ENCODE measurements around the gene AUTS2. TPM values are rescaled to one million over a fixed set of nuclear protein-coding genes. Genes with fewer than 3 reads are reported as not detected.

Gene AUTS2
- total RNA-seq, 3 donors from 2014 or later, result 31.2 to 67.6 (median 36.5) TPM

- ATAC-seq (no peak), DNase-seq (no peak)
- Histone ChIP-seq H3K4me3 (no peak overlapping the region), H3K36me3 (ENCODE audit: low read depth) (no peaks in the 10 kb centered on the region), H3K9me3 (no peaks in the 10 kb centered on the region), H3K4me1 (ENCODE audit: low read depth) (no peaks in the 10 kb centered on the region)
- intact Hi-C loops (cut with DNase I, micrococcal nuclease), result no loop called here
- no peak for TF ChIP-seq CTCF (IDR thresholded peaks at IDR 0.05)
These were observed 177.0 kb downstream of the AUTS2 start for GRCh38 chr7:69775231-69775771.

GRCh38 chr7:69776611-69777010, 178.3 kb downstream of the AUTS2 start:
- Histone ChIP-seq H3K4me3 (no peak overlapping the region), H3K9me3 (no peaks in the 10 kb centered on the region), H3K36me3 (ENCODE audit: low read depth) (no peaks in the 10 kb centered on the region), H3K4me1 (ENCODE audit: low read depth) (no peaks in the 10 kb centered on the region)
- DNase-seq (no peak), ATAC-seq (no peak)
- TF ChIP-seq CTCF (IDR thresholded peaks at IDR 0.05), result no peak
- intact Hi-C loops (cut with DNase I, micrococcal nuclease), result no loop called here

GRCh38 chr7:69778138-69778537, 179.9 kb downstream of the AUTS2 start:
- H3K4me1 ChIP-seq (ENCODE audit: low read depth), result no peaks in the 10 kb centered on the region
- intact Hi-C loops (cut with DNase I, micrococcal nuclease), result no loop called here
- H3K4me3 ChIP-seq, result no peak overlapping the region
- ATAC-seq (no peak), DNase-seq (no peak)
- no peaks in the 10 kb centered on the region for H3K36me3 ChIP-seq (ENCODE audit: low read depth)
- H3K9me3 ChIP-seq, result no peaks in the 10 kb centered on the region
- no peak for TF ChIP-seq CTCF (IDR thresholded peaks at IDR 0.05)

GRCh38 chr7:69780379-69780778, 182.1 kb downstream of the AUTS2 start:
- ATAC-seq (no peak), DNase-seq (no peak)
- Histone ChIP-seq H3K4me3 (no peak overlapping the region), H3K36me3 (ENCODE audit: low read depth) (no peaks in the 10 kb centered on the region), H3K9me3 (no peaks in the 10 kb centered on the region), H3K4me1 (ENCODE audit: low read depth) (no peaks in the 10 kb centered on the region)
- TF ChIP-seq CTCF (IDR thresholded peaks at IDR 0.05), result no peak
- intact Hi-C loops (cut with DNase I, micrococcal nuclease), result no loop called here

- no peak overlapping the region for H3K4me3 ChIP-seq
- intact Hi-C loops (cut with DNase I, micrococcal nuclease), result no loop called here
- no peak for DNase-seq
- H3K4me1 ChIP-seq (ENCODE audit: low read depth), result no peaks in the 10 kb centered on the region
- H3K36me3 ChIP-seq (ENCODE audit: low read depth), result no peaks in the 10 kb centered on the region
- ATAC-seq, result no peak
- TF ChIP-seq CTCF (IDR thresholded peaks at IDR 0.05), result no peak
- no peaks in the 10 kb centered on the region for H3K9me3 ChIP-seq
These were observed 183.2 kb downstream of the AUTS2 start for GRCh38 chr7:69781412-69781846.
